GM21717 (cell line): ENCODE results near the gene MYBPC2.

Experiments
- ATAC-seq: cut with Tn5 transposase; IDR thresholded peaks from one replicate; pipeline ENCODE4 v1.9.1; 2021; ENCODE audit warnings: mild to moderate bottlenecking, moderate library complexity; ENCODE audit not compliant: unreplicated experiment

MYBPC2 gene

GRCh38 chr19:50513746-50514345 lies 81.2 kb downstream of the MYBPC2 start, which contains the start of gene ASPDH:
ASPDH (minus strand) TSS chr19:50513913; CDS start chr19:50513823, 90 bp downstream.
- no peak for ATAC-seq

GRCh38 chr19:50514346-50515167 lies 81.9 kb downstream of the MYBPC2 start:
- no peak for ATAC-seq

- ATAC-seq = no peak
Observed at GRCh38 chr19:50515168-50515561, 82.5 kb downstream of the MYBPC2 start.
